Erythroblast (primary cell): ENCODE measurements around the gene TEX2.

Source experiments
- GATA1 ChIP-seq: IDR thresholded peaks from 2 replicates; pipeline ENCODE4 v1.6.1; 2011; ENCODE audit warnings: low read depth, mild to moderate bottlenecking, control low read depth, low read length, moderate library complexity
- POLR2A ChIP-seq: IDR thresholded peaks from 2 replicates; pipeline ENCODE4 v1.6.1; 2011; ENCODE audit warnings: mild to moderate bottlenecking, low read length

GRCh38 chr17:64243340-64243739 lies 19.7 kb downstream of the TEX2 start:
- TF ChIP-seq POLR2A, result no peak
- no peak for TF ChIP-seq GATA1
